ENCODE data around the gene ATF7. TPM values are rescaled to one million over a fixed set of nuclear protein-coding genes. Genes with fewer than 3 reads are reported as not detected.

The ATF7 gene
- total RNA-seq, 2 donors from 2014 or later, result 38.3 to 39.2 TPM

DNA sequence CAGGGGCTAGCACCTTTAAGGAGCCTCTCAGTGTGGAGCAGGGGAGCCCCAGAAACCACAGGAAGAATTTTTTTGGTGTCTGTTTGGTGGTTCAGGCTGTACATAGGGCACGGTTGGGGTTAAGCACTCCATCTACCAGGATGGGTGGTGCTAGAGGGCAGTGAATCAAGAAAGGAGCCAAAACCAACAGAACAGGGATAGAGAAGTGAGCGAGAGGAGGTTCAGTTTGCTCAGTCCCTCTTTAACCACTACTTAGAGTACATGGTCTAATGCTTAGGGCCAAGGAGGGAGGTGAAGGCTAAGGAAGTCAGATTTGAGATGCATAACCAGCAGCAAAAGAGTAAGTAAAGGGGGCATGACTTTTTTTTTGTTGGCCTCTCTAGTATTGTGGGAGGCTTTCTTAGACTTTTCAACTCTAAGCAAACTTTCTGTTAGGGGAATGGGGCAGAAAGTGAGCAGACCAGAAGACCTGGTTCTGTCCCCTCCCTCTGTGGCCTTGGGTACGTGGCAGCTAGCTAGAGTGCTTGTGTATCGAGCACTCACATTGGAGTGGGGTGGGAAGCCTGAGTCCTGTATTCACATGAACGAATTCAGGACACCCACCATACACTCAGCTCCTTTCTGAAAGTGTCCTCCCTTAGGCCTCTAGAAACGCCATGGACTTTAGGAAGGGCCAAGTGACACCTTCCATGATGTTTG, 112.3 kb downstream of the ATF7 start:
- ATAC-seq, result no peak
- DNase-seq, result no peak
- intact Hi-C loops (cut with DNase I, micrococcal nuclease), result no loop called here

GRCh38 chr12:53510181-53510812, 115.9 kb downstream of the ATF7 start:
- intact Hi-C loops (cut with DNase I, micrococcal nuclease), result no loop called here
- ATAC-seq (peak; percentile 32), DNase-seq (no peak)

- peak; percentile 84 for ATAC-seq
- intact Hi-C loops (cut with DNase I, micrococcal nuclease), result loop anchor here in 1 of 2 donors (10.0 kb wide), 1 partner anchor 164 kb away; no protein-coding TSS in a partner anchor
These were observed 117.5 kb downstream of the ATF7 start for GRCh38 chr12:53508534-53509170.

DNA sequence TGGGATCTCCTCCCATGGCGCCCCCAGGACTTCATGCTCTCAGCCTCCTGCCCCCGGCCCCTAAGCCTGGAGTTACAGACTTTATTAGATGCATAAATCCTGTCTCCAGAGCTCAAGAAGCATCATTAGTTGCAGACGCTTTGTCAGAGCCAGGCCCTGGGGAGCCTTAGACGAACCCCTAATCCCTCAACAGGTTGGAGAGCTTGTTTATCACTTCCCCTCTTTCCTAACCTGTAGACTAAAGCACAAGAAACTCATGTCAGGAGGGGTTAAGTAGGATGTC, 118.6 kb downstream of the ATF7 start:
- ATAC-seq, result no peak

More at GRCh38 chr12:53508534-53509170, 117.5 kb downstream of the ATF7 start:
- peak; percentile 73 to 88 for DNase-seq

GRCh38 chr12:53506881-53507602, 119.1 kb downstream of the ATF7 start, which contains the start of gene NPFF:
Gene NPFF (minus strand): TSS chr12:53507484. CDS start chr12:53507474, 10 bp downstream.
- ATAC-seq, result no peak
- intact Hi-C loops (cut with DNase I, micrococcal nuclease), result loop anchor here in 1 of 2 donors (10.0 kb wide), 1 partner anchor 162 kb away; no protein-coding TSS in a partner anchor
- DNase-seq, result no peak

More for the DNA sequence above, 118.6 kb downstream of the ATF7 start:
- intact Hi-C loops (cut with DNase I, micrococcal nuclease), result loop anchor here in 1 of 2 donors (10.0 kb wide), 1 partner anchor 163 kb away; no protein-coding TSS in a partner anchor
- DNase-seq, result no peak

DNA sequence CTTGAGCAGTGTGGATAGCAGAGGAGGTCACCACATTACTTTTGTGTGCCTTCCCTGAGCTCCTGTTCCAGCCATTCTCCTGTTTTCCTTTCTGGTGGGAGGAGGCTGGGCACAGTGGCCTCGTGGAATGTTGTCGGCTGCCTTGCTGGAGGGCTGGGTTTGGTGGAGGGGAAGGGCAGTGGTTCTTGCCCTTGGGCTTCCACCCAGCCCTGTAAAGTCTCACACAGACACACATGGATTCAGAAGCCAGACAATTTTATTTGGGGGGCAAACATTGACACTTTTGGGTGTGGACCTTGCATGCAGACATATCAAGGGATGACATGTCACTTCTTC, 119.8 kb downstream of the ATF7 start:
- no peak for DNase-seq
- intact Hi-C loops (cut with DNase I, micrococcal nuclease), result loop anchor here in 1 of 2 donors (10.0 kb wide), 1 partner anchor 162 kb away; no protein-coding TSS in a partner anchor
- no peak for ATAC-seq

DNA sequence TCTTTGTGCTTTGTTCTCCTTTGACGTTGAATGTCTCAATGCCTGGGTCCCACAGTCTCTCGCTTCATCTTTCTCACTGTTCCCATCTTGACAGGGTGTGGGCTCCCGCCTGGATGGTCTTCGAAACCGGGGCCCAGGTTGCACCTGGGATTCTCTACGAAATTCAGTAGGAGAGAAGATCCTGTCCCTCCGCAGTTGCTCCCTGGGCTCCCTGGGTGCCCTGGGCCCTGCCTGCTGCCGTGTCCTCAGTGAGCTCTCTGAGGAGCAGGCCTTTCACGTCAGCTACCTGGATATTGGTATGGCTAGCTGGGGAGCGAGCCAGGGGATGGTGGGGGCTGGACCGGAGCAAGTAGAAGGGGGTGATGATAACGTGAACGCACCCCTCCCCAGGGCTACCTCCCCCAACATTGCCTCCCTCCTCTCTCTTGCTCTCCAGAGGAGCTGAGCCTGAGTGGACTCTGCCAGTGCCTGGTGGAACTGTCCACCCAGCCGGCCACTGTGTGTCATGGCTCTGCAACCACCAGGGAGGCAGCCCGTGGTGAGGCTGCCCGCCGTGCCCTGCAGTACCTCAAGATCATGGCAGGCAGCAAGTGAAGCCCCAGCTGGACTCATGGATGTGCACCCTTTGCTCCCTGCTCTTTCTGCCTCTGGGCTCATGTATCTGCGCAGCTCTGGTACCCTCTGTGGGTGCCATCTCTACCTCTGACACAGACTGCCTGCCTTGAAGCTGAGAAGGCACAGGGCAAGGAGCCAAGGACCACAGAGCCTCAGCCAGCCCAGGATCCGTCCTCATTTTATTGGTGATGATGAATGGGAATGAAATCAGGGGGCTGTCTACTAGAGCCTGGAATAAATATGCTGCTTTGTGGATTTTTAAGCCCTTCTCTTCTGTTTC, 120.4 kb downstream of the ATF7 start:
- intact Hi-C loops (cut with DNase I, micrococcal nuclease), result loop anchor here in 1 of 2 donors (10.0 kb wide), 1 partner anchor 161 kb away; no protein-coding TSS in a partner anchor
- ATAC-seq (no peak), DNase-seq (no peak)

- ATAC-seq (no peak), DNase-seq (no peak)
These were observed 121.1 kb downstream of the ATF7 start for GRCh38 chr12:53505086-53505485.

DNA sequence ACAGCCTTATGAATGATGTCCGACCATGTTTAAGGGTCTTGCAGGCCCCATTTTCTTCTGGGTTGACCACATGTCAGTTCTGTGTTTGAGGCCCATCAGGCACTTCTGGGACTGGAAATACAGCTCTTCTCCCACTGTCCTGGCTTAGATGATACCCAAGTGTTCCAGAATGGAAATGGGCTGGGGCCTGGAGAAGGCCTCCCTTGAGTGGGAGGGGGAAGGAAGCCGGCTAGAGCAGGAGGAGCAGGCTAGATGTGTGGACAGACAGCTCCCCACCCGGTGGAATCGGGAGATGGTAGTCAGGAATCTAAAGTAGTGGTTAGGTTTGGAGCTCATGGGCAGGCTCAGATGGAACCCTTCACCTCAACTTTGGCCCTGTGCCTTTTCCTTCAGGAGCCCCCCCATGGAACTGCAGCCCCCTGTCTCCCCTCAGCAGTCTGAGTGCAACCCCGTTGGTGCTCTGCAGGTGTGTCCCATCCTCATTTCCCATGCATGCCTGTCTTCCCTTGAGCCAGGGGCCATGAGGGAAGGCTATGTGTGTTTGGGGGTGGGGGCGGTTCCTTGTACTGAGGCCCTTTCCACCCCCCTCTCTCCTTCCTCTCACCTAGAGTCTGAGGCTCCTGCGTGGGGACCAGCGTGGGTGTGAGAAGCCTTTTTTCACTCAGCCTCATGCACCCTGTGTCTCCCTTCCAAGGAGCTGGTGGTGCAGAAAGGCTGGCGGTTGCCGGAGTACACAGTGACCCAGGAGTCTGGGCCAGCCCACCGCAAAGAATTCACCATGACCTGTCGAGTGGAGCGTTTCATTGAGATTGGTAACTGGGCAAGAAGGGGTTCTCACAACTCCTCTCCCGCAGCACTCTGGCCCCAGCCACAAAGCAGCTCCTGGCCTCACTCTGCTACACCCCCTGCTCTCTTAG, 121.9 kb downstream of the ATF7 start:
- intact Hi-C loops (cut with DNase I, micrococcal nuclease), result loop anchor here in 1 of 2 donors (10.0 kb wide), 1 partner anchor 159 kb away; no protein-coding TSS in a partner anchor
- no peak for ATAC-seq
- DNase-seq, result no peak

More at GRCh38 chr12:53505086-53505485, 121.1 kb downstream of the ATF7 start:
- intact Hi-C loops (cut with DNase I, micrococcal nuclease), result loop anchor here in 1 of 2 donors (10.0 kb wide), 1 partner anchor 160 kb away; no protein-coding TSS in a partner anchor

DNA sequence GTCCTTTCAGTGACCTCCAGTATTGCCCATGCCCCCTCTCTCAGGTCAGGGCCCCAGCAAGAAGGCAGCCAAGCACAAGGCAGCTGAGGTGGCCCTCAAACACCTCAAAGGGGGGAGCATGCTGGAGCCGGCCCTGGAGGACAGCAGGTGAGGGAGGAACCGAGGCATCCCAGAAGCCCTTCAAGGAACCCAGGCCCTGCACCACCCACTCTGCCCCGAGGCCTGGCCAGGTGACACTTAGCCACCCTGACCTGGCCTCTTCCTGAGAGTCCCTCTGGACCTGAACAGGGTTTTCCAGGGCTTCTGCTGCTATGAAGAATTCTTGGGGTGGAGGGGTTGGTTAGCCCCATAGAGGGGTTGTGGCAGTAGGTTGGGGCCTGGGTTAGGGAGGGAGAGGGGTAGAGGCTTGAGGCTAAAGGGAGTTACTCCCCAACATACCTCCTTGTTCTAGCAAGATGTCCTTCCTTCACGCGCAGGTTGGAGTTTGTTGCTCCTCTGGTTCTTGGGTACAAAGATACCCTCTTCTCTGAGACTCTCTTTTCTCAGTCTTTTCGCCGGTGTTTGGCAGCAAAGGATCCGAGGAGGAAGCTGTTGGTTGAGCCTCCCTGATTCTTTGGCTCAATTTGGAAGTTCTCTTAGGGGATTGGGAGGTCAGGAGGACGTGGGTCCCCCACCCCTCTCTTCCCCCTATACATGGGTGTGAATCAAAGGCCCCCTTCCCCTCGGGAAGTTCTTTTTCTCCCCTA, 123.0 kb downstream of the ATF7 start:
- no peak for ATAC-seq
- intact Hi-C loops (cut with DNase I, micrococcal nuclease), result loop anchor here in 1 of 2 donors (10.0 kb wide), 1 partner anchor 158 kb away; no protein-coding TSS in a partner anchor
- no peak for DNase-seq

DNA sequence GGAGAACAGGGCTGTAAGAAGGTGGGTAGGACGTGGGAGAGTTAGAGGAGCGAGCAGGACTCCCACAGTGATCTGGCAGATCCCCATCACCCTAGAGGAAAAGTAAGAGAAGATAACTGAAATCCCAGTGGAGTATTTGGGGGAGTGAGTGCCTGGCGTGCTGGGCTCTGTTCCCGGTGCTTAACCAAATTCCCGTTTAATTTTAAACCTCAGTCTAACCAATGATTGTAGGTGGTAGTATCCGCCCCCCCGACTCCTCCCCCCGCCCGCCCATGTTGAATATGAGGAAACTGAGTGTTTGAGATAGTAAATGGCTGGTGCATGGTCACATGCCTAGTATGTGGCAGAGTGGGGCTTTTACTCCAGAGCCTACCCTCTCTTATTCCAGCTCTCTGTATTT, 123.9 kb downstream of the ATF7 start:
- intact Hi-C loops (cut with DNase I, micrococcal nuclease), result loop anchor here in 1 of 2 donors (10.0 kb wide), 1 partner anchor 158 kb away; no protein-coding TSS in a partner anchor
- ATAC-seq, result no peak
- no peak for DNase-seq

DNA sequence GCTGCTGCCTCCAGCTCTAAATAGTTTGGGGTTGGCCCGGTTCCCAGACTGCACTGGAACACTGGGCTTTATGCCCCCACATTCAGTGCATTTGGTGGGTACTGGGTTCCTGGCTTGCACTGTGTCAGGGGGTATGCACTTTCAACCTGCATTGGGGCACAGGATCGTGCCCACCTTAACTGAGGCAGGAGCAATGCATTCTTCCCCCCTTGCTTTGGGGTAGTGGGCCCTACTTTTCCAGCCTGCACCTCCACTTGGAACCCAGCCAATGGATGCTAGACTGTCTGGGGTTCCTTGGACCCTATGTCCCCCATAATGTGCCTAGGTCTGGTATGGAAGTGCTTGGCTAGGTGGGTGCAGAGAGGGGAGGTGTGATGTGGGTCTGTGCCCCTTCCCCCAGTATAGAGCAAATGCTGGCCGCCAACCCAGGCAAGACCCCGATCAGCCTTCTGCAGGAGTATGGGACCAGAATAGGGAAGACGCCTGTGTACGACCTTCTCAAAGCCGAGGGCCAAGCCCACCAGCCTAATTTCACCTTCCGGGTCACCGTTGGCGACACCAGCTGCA, 124.5 kb downstream of the ATF7 start:
- DNase-seq (peak in 1 of 2 donors; percentile 51), ATAC-seq (no peak)
- intact Hi-C loops (cut with DNase I, micrococcal nuclease), result loop anchor here in 1 of 2 donors (10.0 kb wide), 1 partner anchor 157 kb away; no protein-coding TSS in a partner anchor

DNA sequence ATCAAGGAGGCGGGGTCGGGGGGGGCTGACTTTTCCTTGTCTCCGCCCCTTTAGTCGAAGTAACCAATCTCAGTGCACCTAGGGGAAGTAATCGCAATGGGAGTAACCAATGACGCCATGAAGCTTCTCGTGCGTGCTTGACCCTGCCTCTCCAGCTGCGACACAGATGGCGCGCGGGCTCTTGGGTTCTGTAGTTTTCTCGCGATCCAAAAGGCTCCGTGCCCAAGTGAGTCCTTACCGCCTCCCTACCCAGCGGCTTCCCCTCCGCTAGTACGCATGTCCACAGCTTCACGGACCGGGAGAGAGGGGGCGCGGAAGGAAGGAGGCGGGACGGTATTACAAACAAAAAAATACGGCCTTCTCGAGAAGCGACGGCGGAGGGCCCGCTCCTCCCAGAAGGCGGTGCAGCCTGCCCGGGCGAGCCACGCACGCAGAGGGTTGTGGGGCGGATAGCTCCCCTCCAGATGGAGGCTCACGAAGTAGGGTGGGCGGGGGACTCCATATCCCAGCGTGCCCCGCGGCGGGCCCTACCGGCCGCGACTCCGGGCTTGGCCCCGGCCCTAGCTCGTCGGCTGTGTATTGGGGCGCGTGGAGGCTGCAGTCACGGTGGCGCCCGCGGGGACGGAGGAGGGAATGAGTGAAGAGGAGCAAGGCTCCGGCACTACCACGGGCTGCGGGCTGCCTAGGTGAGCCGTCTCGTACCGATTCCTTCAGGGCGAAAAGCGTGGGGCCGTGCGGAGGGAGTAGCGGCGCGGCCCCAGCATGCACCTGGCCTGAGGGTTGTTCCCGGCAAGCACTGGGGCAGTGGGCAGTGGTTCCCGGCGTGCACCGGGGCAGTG, 125.2 kb downstream of the ATF7 start, which contains the start of gene TARBP2:
TSS of gene TARBP2 (plus strand) at position 508 of the 839 bp plus-strand sequence. CDS start at position 634, 126 bp downstream.
- peak; percentile 99 for DNase-seq
- intact Hi-C loops (cut with DNase I, micrococcal nuclease), result loop anchor here in 1 of 2 donors (10.0 kb wide), 1 partner anchor 156 kb away; no protein-coding TSS in a partner anchor

GRCh38 chr12:53500142-53500775, 125.9 kb downstream of the ATF7 start:
- intact Hi-C loops (cut with DNase I, micrococcal nuclease), result loop anchor here in 1 of 2 donors (10.0 kb wide), 1 partner anchor 155 kb away; no protein-coding TSS in a partner anchor
- DNase-seq, result peak; percentile 45 to 69
- no peak for ATAC-seq

More for the DNA sequence above, 125.2 kb downstream of the ATF7 start, which contains the start of gene TARBP2:
- peak; percentile 82 for ATAC-seq
